Naive B cell (primary cell): Measurements from ENCODE around the gene HK3. TPM values are rescaled to one million over a fixed set of nuclear protein-coding genes. Genes with fewer than 3 reads are reported as not detected.
"Not testable (repeated sequence)": the region's sequence is repeated elsewhere in the genome, so short reads cannot be mapped to it uniquely, and the experiment has no call there.

ENCODE experiments used
- ATAC-seq, 2 donors: fragments of 150-1000 bp; cut with Tn5 transposase; 2 replicates each; pipeline ENCODE4 v1.10.0; 2021; ENCODE audit warnings: low read depth in 2 of 2, mild to moderate bottlenecking in 2 of 2, moderate library complexity in 2 of 2
- DNase-seq: peaks from one replicate; pipeline ENCODE4 v3.0.0; 2022
- H3K27ac Mint-ChIP-seq, 6 donors: one replicate each; pipeline ENCODE4 v1.8.0; 2020 to 2022; ENCODE audit warnings: mild to moderate bottlenecking in 6 of 6, mixed read lengths in 6 of 6, moderate library complexity in 5 of 6, inconsistent platforms in 2 of 6
- H3K27me3 Mint-ChIP-seq, 3 donors: one replicate each; pipeline ENCODE4 v1.8.0; 2021 to 2022; ENCODE audit warnings: mixed read lengths in 3 of 3, mild to moderate bottlenecking in 1 of 3
- H3K36me3 Mint-ChIP-seq, 2 donors: one replicate each; pipeline ENCODE4 v1.8.0; 2020 to 2022; ENCODE audit warnings: mixed read lengths in 2 of 2, inconsistent platforms in 1 of 2, mild to moderate bottlenecking in 1 of 2
- H3K4me1 Mint-ChIP-seq, 3 donors: one replicate each; pipeline ENCODE4 v1.8.0; 2020 to 2022; ENCODE audit warnings: mixed read lengths in 3 of 3, inconsistent platforms in 1 of 3, mild to moderate bottlenecking in 1 of 3, moderate library complexity in 1 of 3
- H3K4me3 Mint-ChIP-seq, 8 donors: one replicate each; pipeline ENCODE4 v1.8.0; 2020 to 2022; ENCODE audit warnings: mild to moderate bottlenecking in 8 of 8, mixed read lengths in 8 of 8, moderate library complexity in 8 of 8, inconsistent platforms in 2 of 8
- H3K9me3 Mint-ChIP-seq, 7 donors: one replicate each; pipeline ENCODE4 v1.8.0; 2020 to 2022; ENCODE audit warnings: mixed read lengths in 7 of 7, mild to moderate bottlenecking in 5 of 7, inconsistent platforms in 2 of 7, moderate library complexity in 1 of 7
- polyA plus RNA-seq, 6 donors: library from polyadenylated mRNA; unstranded; fragments of 300-500 nt; fragmentation: Illumina TruSeq; gene quantifications; one replicate each; pipeline ENCODE4 v1.2.3, GENCODE V29; 2021; ENCODE audit warnings: low read depth in 6 of 6

Gene HK3
- polyA plus RNA-seq, 6 donors from 2014 or later = 0.16 to 1.3 (median 0.32) TPM; not detected in 1

DNA sequence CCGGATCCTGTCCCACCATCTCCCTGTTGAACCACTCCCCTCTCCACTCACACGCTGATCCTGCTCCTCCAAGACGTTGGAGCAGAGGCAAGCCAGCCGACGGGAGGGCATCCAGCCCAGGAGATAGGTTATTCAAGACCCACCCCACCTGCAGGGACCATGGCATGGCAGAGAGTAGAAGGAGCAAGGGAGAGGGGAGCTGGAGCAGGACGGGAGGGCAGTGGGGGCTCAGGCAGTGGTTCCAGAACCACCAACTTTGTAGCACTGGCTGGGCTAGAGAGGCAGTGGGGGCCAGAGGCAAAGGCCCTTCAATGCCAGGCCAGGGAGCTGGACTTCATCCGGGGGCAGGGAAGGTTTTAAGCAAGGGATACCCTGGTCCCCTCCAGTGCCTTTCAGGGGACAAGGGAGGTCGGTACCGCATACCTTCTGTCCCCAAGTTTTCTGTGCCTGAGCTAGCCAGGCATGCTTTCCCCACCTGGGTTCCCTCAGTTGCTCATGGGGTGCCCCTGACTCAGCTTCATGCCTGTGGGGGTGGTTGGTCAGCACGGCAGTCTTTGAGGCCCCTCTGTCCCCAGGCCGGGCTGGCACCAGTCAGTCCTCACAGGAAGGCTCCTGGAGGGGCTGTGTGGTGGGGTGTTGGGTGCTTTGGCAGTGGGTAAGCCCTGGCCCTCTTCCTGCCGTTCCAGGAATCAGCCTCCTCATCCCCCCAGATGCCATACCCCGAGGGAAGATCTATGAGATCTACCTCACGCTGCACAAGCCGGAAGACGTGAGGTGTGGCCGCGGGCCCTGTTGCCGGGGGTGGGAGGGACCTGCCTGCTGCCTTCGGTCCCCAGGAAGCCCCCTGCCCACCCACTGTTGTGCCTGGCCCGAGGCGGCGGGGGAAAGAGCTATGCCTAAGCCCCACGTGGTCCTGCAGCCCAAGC is 22.4 kb downstream of the HK3 start:
- peaks cover 8 to 45% (median 42%) of the 10 kb centered on the region in 3 donors for H3K27me3 Mint-ChIP-seq
- peaks cover 6 to 13% (median 6%) of the 10 kb centered on the region in 3 donors for H3K4me1 Mint-ChIP-seq
- H3K27ac Mint-ChIP-seq = no peak overlapping the region
- H3K36me3 Mint-ChIP-seq = peaks cover 0 to 14% of the 10 kb centered on the region in 2 donors
- H3K9me3 Mint-ChIP-seq = peaks cover 0 to 5% (median 0%) of the 10 kb centered on the region in 7 donors
- H3K4me3 Mint-ChIP-seq = no peak overlapping the region
- no peak for DNase-seq
- no peak for ATAC-seq

DNA sequence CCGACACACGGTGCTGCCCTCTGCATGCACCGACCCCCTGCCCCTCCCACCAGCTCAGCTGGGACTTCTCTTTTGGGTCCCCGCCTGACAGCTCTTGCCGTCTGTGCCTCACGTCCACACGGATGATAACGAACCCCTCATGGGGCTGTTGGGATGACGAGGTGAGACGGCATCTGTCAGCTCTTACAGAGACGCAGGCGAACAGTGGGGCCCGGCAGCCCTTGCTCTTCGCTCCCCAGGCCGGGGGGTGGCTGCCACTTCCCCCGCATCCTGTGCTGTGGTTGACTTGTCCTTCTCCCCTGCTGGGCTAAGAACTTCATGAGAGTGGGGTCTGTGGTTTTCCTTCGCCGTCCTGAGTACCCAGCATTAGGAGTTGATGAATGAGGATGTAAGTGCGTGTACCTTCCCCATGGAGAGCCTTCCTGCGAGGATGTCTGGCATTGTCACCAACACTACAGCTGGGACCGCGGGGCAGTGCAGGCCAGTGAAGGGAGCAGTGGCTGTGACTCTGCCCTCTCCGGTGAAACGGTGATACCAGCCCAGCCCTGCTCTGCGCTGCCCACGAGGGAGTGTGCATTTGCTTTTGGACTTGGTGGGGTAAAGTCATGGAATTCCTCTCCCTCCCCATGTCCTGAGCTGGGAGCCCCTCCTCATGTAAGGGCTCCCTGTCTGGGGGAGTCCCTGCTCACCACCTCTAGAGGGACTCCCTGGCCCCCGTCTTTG is 23.2 kb downstream of the HK3 start:
- ATAC-seq = no peak
- peaks cover 8 to 40% (median 36%) of the 10 kb centered on the region in 3 donors for H3K27me3 Mint-ChIP-seq
- H3K36me3 Mint-ChIP-seq = peaks cover 0 to 14% of the 10 kb centered on the region in 2 donors
- H3K9me3 Mint-ChIP-seq = peaks cover 0 to 5% (median 0%) of the 10 kb centered on the region in 7 donors
- H3K4me3 Mint-ChIP-seq = peak overlapping the region in 1 of 8 donors; percentile 26
- DNase-seq = no peak
- peaks cover 6 to 13% (median 6%) of the 10 kb centered on the region in 3 donors for H3K4me1 Mint-ChIP-seq
- H3K27ac Mint-ChIP-seq = peak overlapping the region in 3 of 6 donors; percentile 17 to 86 (median 76)

DNA sequence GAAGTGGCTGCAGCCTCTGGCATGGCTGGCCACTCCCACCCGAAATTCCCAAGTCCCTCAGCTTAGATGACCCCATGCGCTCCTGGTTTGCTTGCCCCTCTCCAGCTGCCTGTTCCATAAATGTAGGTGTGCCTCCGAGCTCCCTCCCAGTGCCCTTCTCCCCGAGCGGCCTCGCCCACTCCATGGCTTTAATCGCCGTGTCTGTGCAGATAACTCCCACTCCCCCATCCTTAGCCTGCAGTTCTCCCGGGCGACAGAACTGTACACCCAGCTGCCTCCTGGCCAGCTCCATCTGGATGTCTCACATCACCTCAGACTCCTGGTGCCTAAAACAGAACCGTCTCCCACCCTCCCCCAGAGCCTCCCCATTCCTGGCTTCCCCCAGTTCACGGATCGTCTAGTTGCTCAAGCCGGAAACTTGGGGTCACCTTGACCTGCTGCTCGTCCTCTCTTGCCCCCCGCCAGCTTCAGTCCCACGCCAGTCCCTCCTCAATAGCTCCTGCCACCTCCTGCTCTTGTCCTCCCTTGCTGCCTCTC is 24.1 kb downstream of the HK3 start:
- H3K36me3 Mint-ChIP-seq = peaks cover 0 to 14% of the 10 kb centered on the region in 2 donors
- peaks cover 9 to 16% (median 10%) of the 10 kb centered on the region in 3 donors for H3K4me1 Mint-ChIP-seq
- ATAC-seq (no peak), DNase-seq (no peak)
- H3K9me3 Mint-ChIP-seq = peaks cover 0 to 6% (median 0%) of the 10 kb centered on the region in 7 donors
- H3K27me3 Mint-ChIP-seq = peaks cover 8 to 38% (median 34%) of the 10 kb centered on the region in 3 donors
- H3K4me3 Mint-ChIP-seq = peak overlapping the region in 1 of 8 donors; percentile 29
- H3K27ac Mint-ChIP-seq = no peak overlapping the region

DNA sequence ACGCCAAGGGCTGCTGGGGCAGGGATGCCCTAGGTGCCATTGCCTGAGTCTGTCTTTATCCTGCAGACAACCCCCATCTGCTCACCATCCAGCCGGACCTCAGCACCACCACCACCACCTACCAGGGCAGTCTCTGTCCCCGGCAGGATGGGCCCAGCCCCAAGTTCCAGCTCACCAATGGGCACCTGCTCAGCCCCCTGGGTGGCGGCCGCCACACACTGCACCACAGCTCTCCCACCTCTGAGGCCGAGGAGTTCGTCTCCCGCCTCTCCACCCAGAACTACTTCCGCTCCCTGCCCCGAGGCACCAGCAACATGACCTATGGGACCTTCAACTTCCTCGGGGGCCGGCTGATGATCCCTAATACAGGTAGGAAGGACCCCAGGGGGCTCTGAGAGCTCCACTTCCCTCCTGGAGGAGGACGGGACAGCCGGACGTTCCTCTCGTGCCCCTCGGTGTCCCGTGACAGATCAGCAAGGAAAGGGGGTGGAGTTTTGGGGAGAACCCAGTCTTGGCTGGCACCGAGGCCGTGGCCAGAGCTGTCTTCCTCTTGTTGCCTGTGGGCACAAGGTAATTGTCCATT is 24.9 kb downstream of the HK3 start:
- Mint-ChIP-seq H3K4me3 (no peak overlapping the region), H3K9me3 (peaks cover 0 to 6% (median 0%) of the 10 kb centered on the region in 7 donors), H3K4me1 (peaks cover 9 to 16% (median 10%) of the 10 kb centered on the region in 3 donors), H3K27me3 (peaks cover 8 to 33% (median 29%) of the 10 kb centered on the region in 3 donors), H3K36me3 (peaks cover 0 to 14% of the 10 kb centered on the region in 2 donors), H3K27ac (no peak overlapping the region)
- DNase-seq (no peak), ATAC-seq (no peak)

DNA sequence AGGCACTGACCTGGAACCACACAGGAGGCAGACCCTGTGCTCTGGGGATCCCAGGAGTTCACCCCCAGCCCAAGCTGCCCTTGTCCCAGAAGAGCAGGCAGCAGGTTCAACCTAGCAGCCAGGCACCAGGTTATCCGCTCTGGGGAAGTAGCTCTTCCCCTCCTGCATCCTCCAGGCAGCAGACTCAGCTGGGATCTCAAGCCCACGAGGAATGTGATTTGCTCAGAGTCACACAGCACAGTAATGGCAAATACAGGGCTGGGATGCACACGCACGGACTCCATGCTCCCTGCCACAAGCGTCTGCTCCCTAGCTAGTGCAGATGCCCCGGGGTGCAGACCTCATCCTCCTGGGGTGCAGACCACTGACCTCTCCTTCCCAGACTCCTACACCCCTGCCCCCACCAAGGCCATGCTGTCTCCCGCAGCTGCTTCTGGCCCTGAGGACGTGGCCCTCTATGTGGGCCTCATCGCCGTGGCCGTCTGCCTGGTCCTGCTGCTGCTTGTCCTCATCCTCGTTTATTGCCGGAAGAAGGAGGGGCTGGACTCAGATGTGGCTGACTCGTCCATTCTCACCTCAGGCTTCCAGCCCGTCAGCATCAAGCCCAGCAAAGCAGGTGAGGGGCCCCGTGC is 25.5 kb downstream of the HK3 start:
- ATAC-seq (no peak), DNase-seq (no peak)
- H3K27me3 Mint-ChIP-seq = peaks cover 8 to 29% (median 27%) of the 10 kb centered on the region in 3 donors
- H3K27ac Mint-ChIP-seq = no peak overlapping the region
- H3K4me3 Mint-ChIP-seq = no peak overlapping the region
- H3K4me1 Mint-ChIP-seq = peaks cover 9 to 16% (median 10%) of the 10 kb centered on the region in 3 donors
- H3K36me3 Mint-ChIP-seq = peaks cover 0 to 14% of the 10 kb centered on the region in 2 donors
- H3K9me3 Mint-ChIP-seq = peaks cover 0 to 6% (median 0%) of the 10 kb centered on the region in 7 donors

DNA sequence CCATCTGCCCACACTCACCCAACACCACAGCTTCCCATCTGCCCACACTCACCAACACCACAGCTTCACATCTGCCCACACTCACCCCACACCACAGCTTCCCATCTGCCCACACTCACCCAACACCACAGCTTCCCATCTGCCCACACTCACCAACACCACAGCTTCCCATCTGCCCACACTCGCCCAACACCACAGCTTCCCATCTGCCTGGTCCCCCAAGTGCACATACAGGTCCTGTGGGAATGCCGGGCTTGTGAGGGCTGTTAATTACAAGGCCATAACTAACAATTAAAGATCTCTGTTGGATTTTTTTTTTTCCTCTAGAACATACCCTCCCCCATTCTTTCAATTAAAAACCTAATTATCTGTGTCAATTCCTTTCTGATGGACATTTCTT is 26.1 kb downstream of the HK3 start:
- not testable (repeated sequence) for H3K9me3 Mint-ChIP-seq, H3K27ac Mint-ChIP-seq, DNase-seq, H3K4me3 Mint-ChIP-seq, ATAC-seq
- Mint-ChIP-seq H3K27me3 (peaks cover 8 to 29% (median 22%) of the 10 kb centered on the region in 3 donors), H3K36me3 (peaks cover 0 to 14% of the 10 kb centered on the region in 2 donors), H3K4me1 (peaks cover 9 to 16% (median 10%) of the 10 kb centered on the region in 3 donors)

DNA sequence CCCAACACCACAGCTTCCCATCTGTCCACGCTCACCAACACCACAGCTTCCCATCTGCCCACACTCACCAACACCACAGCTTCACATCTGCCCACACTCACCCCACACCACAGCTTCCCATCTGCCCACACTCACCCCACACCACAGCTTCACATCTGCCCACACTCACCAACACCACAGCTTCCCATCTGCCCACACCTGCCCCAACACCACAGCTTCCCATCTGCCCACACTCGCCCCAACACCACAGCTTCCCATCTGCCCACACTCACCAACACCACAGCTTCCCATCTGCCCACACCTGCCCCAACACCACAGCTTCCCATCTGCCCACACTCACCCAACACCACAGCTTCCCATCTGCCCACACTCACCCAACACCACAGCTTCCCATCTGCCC is 26.6 kb downstream of the HK3 start:
- DNase-seq = not testable (repeated sequence)

DNA sequence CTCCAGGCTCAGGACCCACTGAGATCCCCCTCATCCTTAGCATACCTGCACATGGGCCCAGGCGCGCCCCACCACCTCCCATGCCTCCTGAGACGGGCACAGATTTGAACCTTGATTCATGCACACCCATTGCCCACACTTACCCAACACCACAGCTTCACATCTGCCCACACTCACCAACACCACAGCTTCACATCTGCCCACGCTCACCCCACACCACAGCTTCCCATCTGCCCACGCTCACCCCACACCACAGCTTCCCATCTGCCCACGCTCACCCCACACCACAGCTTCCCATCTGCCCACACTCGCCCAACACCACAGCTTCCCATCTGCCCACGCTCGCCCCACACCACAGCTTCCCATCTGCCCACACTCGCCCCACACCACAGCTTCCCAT is 28.5 kb downstream of the HK3 start:
- H3K9me3 Mint-ChIP-seq, ATAC-seq, H3K27ac Mint-ChIP-seq, DNase-seq, H3K4me3 Mint-ChIP-seq: not testable (repeated sequence)
- Mint-ChIP-seq H3K27me3 (peaks cover 7 to 35% (median 24%) of the 10 kb centered on the region in 3 donors), H3K4me1 (peaks cover 4 to 10% (median 9%) of the 10 kb centered on the region in 3 donors), H3K36me3 (peaks cover 0 to 11% of the 10 kb centered on the region in 2 donors)

More for the DNA sequence above, 26.6 kb downstream of the HK3 start:
- ATAC-seq, H3K27ac Mint-ChIP-seq, H3K4me3 Mint-ChIP-seq, H3K9me3 Mint-ChIP-seq: not testable (repeated sequence)
- Mint-ChIP-seq H3K27me3 (peaks cover 8 to 30% (median 22%) of the 10 kb centered on the region in 3 donors), H3K4me1 (peaks cover 9 to 16% (median 10%) of the 10 kb centered on the region in 3 donors), H3K36me3 (peaks cover 0 to 14% of the 10 kb centered on the region in 2 donors)

DNA sequence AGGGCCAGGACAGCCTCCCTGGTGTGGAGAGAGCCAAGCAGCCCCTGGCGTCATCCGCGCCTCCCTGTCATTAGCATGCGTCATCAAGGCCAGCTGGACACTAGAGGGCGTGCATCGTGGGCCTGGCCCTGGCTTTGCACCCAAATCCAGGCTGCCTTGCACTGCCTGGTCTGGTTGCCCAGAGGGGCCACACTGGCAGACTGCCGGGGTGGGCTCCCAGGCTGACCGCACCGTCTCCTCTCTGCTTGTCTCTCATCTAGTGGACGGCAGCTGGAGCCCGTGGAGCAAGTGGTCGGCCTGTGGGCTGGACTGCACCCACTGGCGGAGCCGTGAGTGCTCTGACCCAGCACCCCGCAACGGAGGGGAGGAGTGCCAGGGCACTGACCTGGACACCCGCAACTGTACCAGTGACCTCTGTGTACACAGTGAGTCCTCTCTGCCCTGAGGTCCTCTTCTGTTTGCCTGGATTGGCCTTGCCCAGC is 29.0 kb downstream of the HK3 start:
- peak overlapping the region in 1 of 6 donors; percentile 59 for H3K27ac Mint-ChIP-seq
- DNase-seq = no peak
- peaks cover 0 to 8% of the 10 kb centered on the region in 2 donors for H3K36me3 Mint-ChIP-seq
- peaks cover 0 to 6% (median 0%) of the 10 kb centered on the region in 7 donors for H3K9me3 Mint-ChIP-seq
- no peak for ATAC-seq
- peaks cover 4 to 35% (median 24%) of the 10 kb centered on the region in 3 donors for H3K27me3 Mint-ChIP-seq
- peaks cover 4 to 9% (median 6%) of the 10 kb centered on the region in 3 donors for H3K4me1 Mint-ChIP-seq
- H3K4me3 Mint-ChIP-seq = no peak overlapping the region

DNA sequence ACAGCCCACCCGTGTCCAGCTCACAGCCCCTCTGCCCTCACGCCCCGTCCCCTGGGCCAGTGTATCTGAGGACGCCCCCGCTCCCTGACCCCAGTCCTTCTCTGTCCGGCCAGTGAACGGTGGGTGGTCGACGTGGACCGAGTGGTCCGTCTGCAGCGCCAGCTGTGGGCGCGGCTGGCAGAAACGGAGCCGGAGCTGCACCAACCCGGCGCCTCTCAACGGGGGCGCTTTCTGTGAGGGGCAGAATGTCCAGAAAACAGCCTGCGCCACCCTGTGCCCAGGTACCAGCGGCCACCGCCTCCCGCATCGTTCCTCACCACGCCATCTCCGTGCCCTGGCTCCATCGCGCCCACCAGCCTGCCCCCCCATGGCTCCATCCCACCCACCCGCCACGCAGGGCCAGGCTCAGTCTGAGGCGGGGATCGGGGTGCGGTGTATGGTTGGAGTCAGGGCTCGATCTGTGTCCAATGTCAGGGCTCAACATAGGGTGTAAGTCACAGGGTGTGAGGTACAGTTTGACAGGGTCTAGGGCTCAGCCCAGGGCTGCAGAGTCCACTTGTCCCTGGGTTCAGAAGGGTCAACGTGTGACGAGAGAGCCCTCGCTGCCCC is 29.5 kb downstream of the HK3 start:
- no peak overlapping the region for H3K4me3 Mint-ChIP-seq
- no peak for ATAC-seq
- peaks cover 4 to 9% (median 6%) of the 10 kb centered on the region in 3 donors for H3K4me1 Mint-ChIP-seq
- peaks cover 0 to 6% (median 0%) of the 10 kb centered on the region in 7 donors for H3K9me3 Mint-ChIP-seq
- peaks cover 5 to 35% (median 20%) of the 10 kb centered on the region in 3 donors for H3K27me3 Mint-ChIP-seq
- no peak overlapping the region for H3K27ac Mint-ChIP-seq
- H3K36me3 Mint-ChIP-seq = peaks cover 0 to 8% of the 10 kb centered on the region in 2 donors
- no peak for DNase-seq

DNA sequence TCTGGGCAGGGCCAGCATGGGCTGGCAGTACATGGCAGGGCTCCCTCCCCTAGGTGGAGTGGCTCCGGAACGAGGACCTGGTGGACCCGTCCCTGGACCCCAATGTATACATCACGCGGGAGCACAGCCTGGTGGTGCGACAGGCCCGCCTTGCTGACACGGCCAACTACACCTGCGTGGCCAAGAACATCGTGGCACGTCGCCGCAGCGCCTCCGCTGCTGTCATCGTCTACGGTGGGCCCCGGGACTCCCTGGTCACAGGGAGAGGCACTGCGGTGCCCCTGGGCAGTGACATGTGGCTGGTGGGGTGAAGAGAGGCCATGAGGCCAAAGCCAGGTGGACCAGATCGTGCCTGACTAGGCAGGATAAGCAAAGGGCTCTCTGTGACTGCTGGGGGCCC is 30.4 kb downstream of the HK3 start:
- Mint-ChIP-seq H3K4me1 (peaks cover 4 to 9% (median 6%) of the 10 kb centered on the region in 3 donors), H3K9me3 (peaks cover 0 to 6% (median 0%) of the 10 kb centered on the region in 7 donors), H3K27ac (no peak overlapping the region), H3K36me3 (peaks cover 0 to 8% of the 10 kb centered on the region in 2 donors), H3K27me3 (peaks cover 12 to 39% (median 25%) of the 10 kb centered on the region in 3 donors), H3K4me3 (no peak overlapping the region)
- ATAC-seq = no peak
- no peak for DNase-seq

DNA sequence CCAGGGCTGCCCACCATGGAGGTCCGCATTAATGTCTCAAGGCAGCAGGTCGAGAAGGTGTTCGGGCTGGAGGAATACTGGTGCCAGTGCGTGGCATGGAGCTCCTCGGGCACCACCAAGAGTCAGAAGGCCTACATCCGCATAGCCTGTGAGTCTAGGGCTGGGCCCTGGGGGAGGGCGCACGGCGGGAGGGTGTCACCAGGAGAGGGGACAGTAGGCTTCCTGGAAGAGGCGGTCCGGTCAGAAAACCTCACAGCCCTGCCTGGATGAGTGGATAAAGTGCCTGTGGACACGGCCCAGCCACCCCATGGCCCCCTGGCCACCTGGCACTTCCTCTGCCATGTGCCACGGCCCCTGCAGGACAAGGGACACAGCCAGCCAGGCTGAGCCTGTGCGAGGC is 31.0 kb downstream of the HK3 start:
- H3K4me1 Mint-ChIP-seq = peaks cover 4 to 8% (median 5%) of the 10 kb centered on the region in 3 donors
- no peak for ATAC-seq
- H3K9me3 Mint-ChIP-seq = peaks cover 0 to 6% (median 0%) of the 10 kb centered on the region in 7 donors
- H3K4me3 Mint-ChIP-seq = no peak overlapping the region
- H3K27me3 Mint-ChIP-seq = peaks cover 12 to 45% (median 31%) of the 10 kb centered on the region in 3 donors
- peaks cover 0 to 5% of the 10 kb centered on the region in 2 donors for H3K36me3 Mint-ChIP-seq
- DNase-seq = no peak
- H3K27ac Mint-ChIP-seq = no peak overlapping the region
